ENCODE results near the gene TSPAN18. TPM values are rescaled to one million over a fixed set of nuclear protein-coding genes. Genes with fewer than 3 reads are reported as not detected.

The TSPAN18 gene
- total and polyA plus RNA-seq, 8 donors: 2.1 to 60.3 (median 11.0) TPM

GRCh38 chr11:44684859-44685281, 41.9 kb upstream of the TSPAN18 start:
- H3K9me3 ChIP-seq: no peaks in the 10 kb centered on the region
- H3K4me1 ChIP-seq: no peaks in the 10 kb centered on the region
- 82 to 91% (median 84%) methylated on average over 10 of the region's 10 CpGs for WGBS, 5 donors
- H3K27ac ChIP-seq: no peak overlapping the region
- H3K4me3 ChIP-seq: no peak overlapping the region
- intact Hi-C loops (cut with DNase I; ENCODE audit: low total_unique reads): no loop called here
- TF ChIP-seq CTCF (IDR thresholded peaks at IDR 0.05): no peak
- peaks cover 0 to 29% (median 0%) of the 10 kb centered on the region in 3 donors for H3K27me3 ChIP-seq
- H3K36me3 ChIP-seq: no peaks in the 10 kb centered on the region
- DNase-seq: peak in 1 of 2 donors; percentile 50

GRCh38 chr11:44687388-44687787, 39.4 kb upstream of the TSPAN18 start:
- H3K27me3 ChIP-seq: peaks cover 0 to 25% (median 0%) of the 10 kb centered on the region in 3 donors
- H3K36me3 ChIP-seq: no peaks in the 10 kb centered on the region
- no peak for DNase-seq
- H3K4me3 ChIP-seq: no peak overlapping the region
- no peaks in the 10 kb centered on the region for H3K9me3 ChIP-seq
- 63 to 74% (median 68%) methylated on average over 4 of the region's 4 CpGs for WGBS, 5 donors
- no peak overlapping the region for H3K27ac ChIP-seq
- TF ChIP-seq CTCF (IDR thresholded peaks at IDR 0.05): no peak
- TF ChIP-seq POLR2AphosphoS5 (IDR thresholded peaks at IDR 0.05): no peak
- TF ChIP-seq EP300 (IDR thresholded peaks at IDR 0.05): no peak
- TF ChIP-seq POLR2A (IDR thresholded peaks at IDR 0.05): no peak
- intact Hi-C loops (cut with DNase I; ENCODE audit: low total_unique reads): no loop called here
- no peaks in the 10 kb centered on the region for H3K4me1 ChIP-seq

GRCh38 chr11:44689265-44689664, 37.5 kb upstream of the TSPAN18 start:
- no peaks in the 10 kb centered on the region for H3K4me1 ChIP-seq
- H3K27ac ChIP-seq: no peak overlapping the region
- peaks cover 0 to 25% (median 0%) of the 10 kb centered on the region in 3 donors for H3K27me3 ChIP-seq
- no peak overlapping the region for H3K4me3 ChIP-seq
- WGBS, 5 donors: 49 to 67% (median 50%) methylated on average over 2 of the region's 2 CpGs
- no peak for TF ChIP-seq EP300 (IDR thresholded peaks at IDR 0.05)
- TF ChIP-seq POLR2AphosphoS5 (IDR thresholded peaks at IDR 0.05): no peak
- TF ChIP-seq POLR2A (IDR thresholded peaks at IDR 0.05): no peak
- TF ChIP-seq CTCF (IDR thresholded peaks at IDR 0.05): no peak
- intact Hi-C loops (cut with DNase I; ENCODE audit: low total_unique reads): no loop called here
- H3K9me3 ChIP-seq: no peaks in the 10 kb centered on the region
- no peaks in the 10 kb centered on the region for H3K36me3 ChIP-seq
- no peak for DNase-seq

GRCh38 chr11:44690651-44691050, 36.1 kb upstream of the TSPAN18 start:
- peaks cover 0 to 25% (median 0%) of the 10 kb centered on the region in 3 donors for H3K27me3 ChIP-seq
- TF ChIP-seq CTCF (IDR thresholded peaks at IDR 0.05): no peak
- no peak for TF ChIP-seq POLR2A (IDR thresholded peaks at IDR 0.05)
- TF ChIP-seq EP300 (IDR thresholded peaks at IDR 0.05): no peak
- no peak for TF ChIP-seq POLR2AphosphoS5 (IDR thresholded peaks at IDR 0.05)
- DNase-seq: no peak
- no peaks in the 10 kb centered on the region for H3K9me3 ChIP-seq
- WGBS, 5 donors: 81 to 86% (median 84%) methylated on average over 3 of the region's 3 CpGs
- intact Hi-C loops (cut with DNase I; ENCODE audit: low total_unique reads): no loop called here
- no peaks in the 10 kb centered on the region for H3K36me3 ChIP-seq
- no peak overlapping the region for H3K4me3 ChIP-seq
- H3K4me1 ChIP-seq: no peaks in the 10 kb centered on the region
- H3K27ac ChIP-seq: no peak overlapping the region

Measured in stomach (tissue), 9 donors.